SJSA1 (cell line): Measurements from ENCODE around the gene CNTNAP4. TPM values are rescaled to one million over a fixed set of nuclear protein-coding genes. Genes with fewer than 3 reads are reported as not detected.

Experiments
- DNase-seq, 2 experiments: peaks; one replicate each; pipeline ENCODE4 v3.0.0-alpha.2; 2015 to 2020; ENCODE audit warnings: low spot score in 2 of 2, low read depth in 1 of 2
- H3K27ac ChIP-seq: fragments of 250-450 bp; sonication (Bioruptor Pico); 2 replicates; pipeline ENCODE4 v1.5.1; 2020; ENCODE audit warnings: mild to moderate bottlenecking, moderate library complexity
- H3K27me3 ChIP-seq: fragments of 250-450 bp; sonication (Bioruptor Pico); replicated peaks from 2 replicates; pipeline ENCODE4 v1.5.1; 2020; ENCODE audit warnings: mild to moderate bottlenecking, moderate library complexity
- H3K36me3 ChIP-seq: fragments of 250-450 bp; sonication (Bioruptor Pico); 2 replicates; pipeline ENCODE4 v1.5.1; 2020; ENCODE audit warnings: mild to moderate bottlenecking
- H3K4me1 ChIP-seq: fragments of 250-450 bp; sonication (Bioruptor Pico); replicated peaks from 2 replicates; pipeline ENCODE4 v1.6.1; 2021; ENCODE audit warnings: mild to moderate bottlenecking
- H3K4me3 ChIP-seq: fragments of 250-450 bp; sonication (Bioruptor Pico); 2 replicates; pipeline ENCODE4 v1.5.1; 2020; ENCODE audit warnings: mild to moderate bottlenecking
- H3K9me3 ChIP-seq: fragments of 250-450 bp; sonication (Bioruptor Pico); replicated peaks from 2 replicates; pipeline ENCODE4 v1.5.1; 2020; ENCODE audit warnings: mild to moderate bottlenecking
- total RNA-seq: library from RNA; depleted of rRNA; stranded (reverse); fragments of >200 nt; shearing (Covaris generic); gene quantifications from 2 replicates; pipeline ENCODE4 v1.2.3, GENCODE V29; 2014

The CNTNAP4 gene
- total RNA-seq, 1 experiment from 2014 or later: not detected

GRCh38 chr16:76502063-76502462 lies 224.9 kb downstream of the CNTNAP4 start:
- no peaks in the 10 kb centered on the region for H3K27me3 ChIP-seq
- H3K36me3 ChIP-seq: no peaks in the 10 kb centered on the region
- no peak for DNase-seq
- H3K4me3 ChIP-seq: no peak overlapping the region
- no peaks in the 10 kb centered on the region for H3K9me3 ChIP-seq
- H3K4me1 ChIP-seq: no peaks in the 10 kb centered on the region
- no peak overlapping the region for H3K27ac ChIP-seq

- no peak for DNase-seq
- no peaks in the 10 kb centered on the region for H3K27me3 ChIP-seq
- no peak overlapping the region for H3K4me3 ChIP-seq
- no peaks in the 10 kb centered on the region for H3K36me3 ChIP-seq
- no peak overlapping the region for H3K27ac ChIP-seq
- no peaks in the 10 kb centered on the region for H3K4me1 ChIP-seq
- no peaks in the 10 kb centered on the region for H3K9me3 ChIP-seq
These were observed 225.4 kb downstream of the CNTNAP4 start for GRCh38 chr16:76502555-76502954.

- Histone ChIP-seq H3K9me3 (no peaks in the 10 kb centered on the region), H3K4me1 (no peaks in the 10 kb centered on the region), H3K36me3 (no peaks in the 10 kb centered on the region), H3K4me3 (no peak overlapping the region), H3K27me3 (no peaks in the 10 kb centered on the region), H3K27ac (no peak overlapping the region)
- no peak for DNase-seq
These were observed 225.9 kb downstream of the CNTNAP4 start for GRCh38 chr16:76503091-76503490.

- H3K4me1 ChIP-seq: no peaks in the 10 kb centered on the region
- no peak overlapping the region for H3K27ac ChIP-seq
- H3K27me3 ChIP-seq: no peaks in the 10 kb centered on the region
- 0 out of 2 replicates have a peak, but pooled peaks cover 1% of the 10 kb centered on the region for H3K9me3 ChIP-seq
- no peak overlapping the region for H3K4me3 ChIP-seq
- no peak for DNase-seq
- H3K36me3 ChIP-seq: no peaks in the 10 kb centered on the region
These were observed 234.0 kb downstream of the CNTNAP4 start for GRCh38 chr16:76511203-76511602.

- Histone ChIP-seq H3K4me3 (no peak overlapping the region), H3K27ac (no peak overlapping the region), H3K9me3 (0 out of 2 replicates have a peak, but pooled peaks cover 3% of the 10 kb centered on the region), H3K4me1 (no peaks in the 10 kb centered on the region), H3K27me3 (no peaks in the 10 kb centered on the region), H3K36me3 (no peaks in the 10 kb centered on the region)
- DNase-seq: no peak
These were observed 241.6 kb downstream of the CNTNAP4 start for GRCh38 chr16:76518781-76519180.

- Histone ChIP-seq H3K9me3 (no peaks in the 10 kb centered on the region), H3K36me3 (no peaks in the 10 kb centered on the region), H3K27me3 (no peaks in the 10 kb centered on the region), H3K4me1 (no peaks in the 10 kb centered on the region), H3K4me3 (no peak overlapping the region), H3K27ac (no peak overlapping the region)
- DNase-seq: no peak
These were observed 247.2 kb downstream of the CNTNAP4 start for GRCh38 chr16:76524356-76524755.

GRCh38 chr16:76524769-76525168 lies 247.6 kb downstream of the CNTNAP4 start:
- Histone ChIP-seq H3K9me3 (no peaks in the 10 kb centered on the region), H3K27ac (no peak overlapping the region), H3K4me3 (no peak overlapping the region), H3K27me3 (no peaks in the 10 kb centered on the region), H3K36me3 (no peaks in the 10 kb centered on the region), H3K4me1 (no peaks in the 10 kb centered on the region)
- no peak for DNase-seq

- Histone ChIP-seq H3K36me3 (no peaks in the 10 kb centered on the region), H3K4me3 (no peak overlapping the region), H3K27me3 (no peaks in the 10 kb centered on the region), H3K4me1 (no peaks in the 10 kb centered on the region), H3K27ac (no peak overlapping the region), H3K9me3 (no peaks in the 10 kb centered on the region)
- no peak for DNase-seq
These were observed 250.0 kb downstream of the CNTNAP4 start for GRCh38 chr16:76527244-76527643.

- Histone ChIP-seq H3K4me3 (no peak overlapping the region), H3K9me3 (peaks cover 5% of the 10 kb centered on the region; the same call in 1 of the 2 replicates), H3K27ac (no peak overlapping the region), H3K36me3 (no peaks in the 10 kb centered on the region), H3K4me1 (no peaks in the 10 kb centered on the region), H3K27me3 (no peaks in the 10 kb centered on the region)
- no peak for DNase-seq
These were observed 251.9 kb downstream of the CNTNAP4 start for GRCh38 chr16:76529120-76529519.

GRCh38 chr16:76531236-76531635 lies 254.0 kb downstream of the CNTNAP4 start:
- no peaks in the 10 kb centered on the region for H3K4me1 ChIP-seq
- H3K27me3 ChIP-seq: no peaks in the 10 kb centered on the region
- H3K9me3 ChIP-seq: peaks cover 5% of the 10 kb centered on the region; the same call in 1 of the 2 replicates
- DNase-seq: no peak
- H3K27ac ChIP-seq: no peak overlapping the region
- H3K36me3 ChIP-seq: no peaks in the 10 kb centered on the region
- no peak overlapping the region for H3K4me3 ChIP-seq

- Histone ChIP-seq H3K36me3 (no peaks in the 10 kb centered on the region), H3K4me3 (no peak overlapping the region), H3K9me3 (peaks cover 5% of the 10 kb centered on the region; the same call in 1 of the 2 replicates), H3K4me1 (no peaks in the 10 kb centered on the region), H3K27ac (no peak overlapping the region), H3K27me3 (no peaks in the 10 kb centered on the region)
- DNase-seq: no peak
These were observed 255.2 kb downstream of the CNTNAP4 start for GRCh38 chr16:76532188-76532973.

GRCh38 chr16:76539609-76540008 lies 262.4 kb downstream of the CNTNAP4 start:
- no peak for DNase-seq
- Histone ChIP-seq H3K36me3 (no peaks in the 10 kb centered on the region), H3K4me1 (no peaks in the 10 kb centered on the region), H3K9me3 (no peaks in the 10 kb centered on the region), H3K27ac (no peak overlapping the region), H3K4me3 (no peak overlapping the region), H3K27me3 (no peaks in the 10 kb centered on the region)

GRCh38 chr16:76541070-76541469 lies 263.9 kb downstream of the CNTNAP4 start:
- Histone ChIP-seq H3K36me3 (no peaks in the 10 kb centered on the region), H3K4me3 (no peak overlapping the region), H3K9me3 (no peaks in the 10 kb centered on the region), H3K27me3 (no peaks in the 10 kb centered on the region), H3K4me1 (no peaks in the 10 kb centered on the region), H3K27ac (no peak overlapping the region)
- DNase-seq: no peak

GRCh38 chr16:76565542-76565941 lies 288.3 kb downstream of the CNTNAP4 start:
- Histone ChIP-seq H3K4me3 (no peak overlapping the region), H3K27ac (no peak overlapping the region), H3K9me3 (no peaks in the 10 kb centered on the region), H3K36me3 (no peaks in the 10 kb centered on the region), H3K4me1 (no peaks in the 10 kb centered on the region), H3K27me3 (no peaks in the 10 kb centered on the region)
- no peak for DNase-seq

GRCh38 chr16:76571755-76572154 lies 294.6 kb downstream of the CNTNAP4 start:
- H3K27me3 ChIP-seq: no peaks in the 10 kb centered on the region
- no peaks in the 10 kb centered on the region for H3K36me3 ChIP-seq
- no peaks in the 10 kb centered on the region for H3K4me1 ChIP-seq
- no peak overlapping the region for H3K27ac ChIP-seq
- no peak overlapping the region for H3K4me3 ChIP-seq
- DNase-seq: no peak
- H3K9me3 ChIP-seq: no peaks in the 10 kb centered on the region
